H1 (cell line): ENCODE measurements around the gene SLC39A9.

Experiments used
- ASH2L ChIP-seq: fragments of 200-600, 300-600 bp; sonication (generic); IDR thresholded peaks from one replicate; pipeline ENCODE4 v1.7.1; 2017; ENCODE audit warnings: low read length
- CREB1 ChIP-seq: IDR thresholded peaks from 2 replicates; pipeline ENCODE4 v1.6.1; 2012; ENCODE audit warnings: inconsistent platforms
- EZH2 ChIP-seq: fragments of 200-600 bp; sonication (generic); IDR thresholded peaks from 2 replicates; pipeline ENCODE4 v1.7.1; 2012; ENCODE audit warnings: low read depth, mild to moderate bottlenecking, moderate library complexity, low read length, inconsistent platforms; ENCODE audit not compliant: severe bottlenecking
- FOSL1 ChIP-seq: IDR thresholded peaks from 2 replicates; pipeline ENCODE4 v1.6.1; 2011; ENCODE audit warnings: mild to moderate bottlenecking, low read depth, low read length, moderate library complexity; ENCODE audit not compliant: insufficient read depth
- JUN ChIP-seq: IDR thresholded peaks from 2 replicates; pipeline ENCODE4 v1.6.1; 2011; ENCODE audit warnings: low read depth, mild to moderate bottlenecking, improper control_type of control experiment, low read length
- KDM4A ChIP-seq: IDR thresholded peaks from one replicate; pipeline ENCODE4 v1.7.1; 2012; ENCODE audit warnings: low read depth, mild to moderate bottlenecking, moderate library complexity, low read length, inconsistent platforms; ENCODE audit not compliant: severe bottlenecking
- NRF1 ChIP-seq: IDR thresholded peaks from 2 replicates; pipeline ENCODE4 v1.6.1; 2011; ENCODE audit warnings: mild to moderate bottlenecking, low read depth, low read length, improper control_type of control experiment
- PHF8 ChIP-seq: fragments of 200-600 bp; sonication (generic); conservative IDR thresholded peaks from 2 replicates; pipeline ENCODE4 v1.7.1; 2012; ENCODE audit warnings: low read depth, mild to moderate bottlenecking, inconsistent platforms, low read length, moderate library complexity
- POLR2A ChIP-seq, 2 experiments: IDR thresholded peaks; 1 replicate in 1 of 2; 2 replicates in 1 of 2; pipeline ENCODE4 v1.6.1; 2011; ENCODE audit warnings: low read depth in 2 of 2, low read length in 2 of 2, mild to moderate bottlenecking in 2 of 2; ENCODE audit errors: control extremely low read depth in 1 of 2
- POLR2AphosphoS5 ChIP-seq: IDR thresholded peaks from 2 replicates; pipeline ENCODE4 v1.6.1; 2011; ENCODE audit warnings: low read depth, low read length
- SIN3A ChIP-seq, 2 experiments: IDR thresholded peaks in 1 of 2; conservative IDR thresholded peaks in 1 of 2; 2 replicates each; pipeline ENCODE4 v1.6.1; 2011 to 2012; ENCODE audit warnings: low read length in 2 of 2, improper control_type of control experiment in 1 of 2, low read depth in 1 of 2, mild to moderate bottlenecking in 1 of 2
- TAF1 ChIP-seq: IDR thresholded peaks from 2 replicates; pipeline ENCODE4 v1.6.1; 2011; ENCODE audit warnings: mild to moderate bottlenecking, low read depth, low read length
- TF ChIP-seq, protein P1 (sequence below), 3 experiments: IDR thresholded peaks; 1 replicate in 2 of 3; 2 replicates in 1 of 3; pipeline versions ENCODE4 v1.5.1 to v1.6.1; 2011; ENCODE audit warnings: low read length in 3 of 3, mild to moderate bottlenecking in 3 of 3, inconsistent platforms in 2 of 3, low read depth in 1 of 3, moderate library complexity in 1 of 3; ENCODE audit not compliant: insufficient read depth in 1 of 3; ENCODE audit errors: control extremely low read depth in 1 of 3

DNA sequence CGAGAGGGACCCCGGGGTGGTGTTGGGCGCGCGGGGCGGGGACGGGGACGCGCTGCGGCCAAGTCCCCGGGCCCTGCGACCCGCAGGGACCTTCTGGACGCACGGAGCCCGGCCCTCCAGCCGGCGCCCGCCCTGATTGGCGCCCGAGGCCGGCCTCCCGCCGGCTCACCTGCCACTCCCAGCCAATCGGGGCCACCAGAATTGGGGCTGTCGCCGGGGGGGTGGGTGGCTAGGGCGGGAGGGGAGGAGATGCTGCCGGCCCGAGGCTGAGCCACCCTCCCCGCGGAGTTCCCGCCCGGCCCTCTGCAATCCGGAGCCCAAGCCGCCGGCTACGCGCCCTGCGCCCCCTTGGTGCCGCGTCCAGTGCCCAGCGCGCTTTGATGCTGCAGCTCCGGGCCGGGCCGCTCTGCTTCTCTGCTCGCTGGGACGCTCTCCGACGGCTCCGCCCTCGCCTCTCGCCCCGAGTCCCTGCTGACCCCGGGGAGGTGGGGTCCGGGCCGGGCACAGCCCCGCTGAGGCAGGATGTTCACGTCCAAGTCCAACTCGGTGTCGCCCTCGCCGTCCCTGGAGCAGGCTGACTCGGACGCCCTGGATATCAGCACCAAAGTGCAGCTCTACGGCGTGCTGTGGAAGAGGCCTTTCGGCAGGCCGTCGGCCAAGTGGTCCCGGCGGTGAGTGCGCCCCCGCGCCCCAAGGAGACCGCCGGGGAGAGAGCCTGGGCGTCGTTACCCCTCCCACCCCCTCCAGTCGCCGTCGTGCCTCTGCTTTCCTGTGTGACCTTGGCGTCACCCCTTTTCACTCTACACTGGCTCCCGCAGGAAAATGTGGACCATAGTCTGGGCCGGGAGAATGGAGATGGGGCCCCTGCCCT is 86.2 kb downstream of the SLC39A9 start, which contains the start of gene PLEKHD1:
- TF ChIP-seq KDM4A (peak; percentile 88), JUN (no peak), FOSL1 (no peak), EZH2 (no peak), POLR2A (IDR thresholded peaks at IDR 0.05; ENCODE audit: control extremely low read depth in 1 of 2, low read depth in 2 of 2, low read length in 2 of 2) (no peak), SIN3A (conservative IDR thresholded peaks at IDR 0.05 in 1 of 2, IDR thresholded peaks at IDR 0.05 in 1 of 2; ENCODE audit: low read depth in 1 of 2, low read length in 2 of 2) (no peak), TAF1 (no peak), POLR2AphosphoS5 (no peak), PHF8 (no peak), ASH2L (peak; percentile 37), NRF1 (no peak), CREB1 (no peak)
- TF ChIP-seq, protein P1, sequence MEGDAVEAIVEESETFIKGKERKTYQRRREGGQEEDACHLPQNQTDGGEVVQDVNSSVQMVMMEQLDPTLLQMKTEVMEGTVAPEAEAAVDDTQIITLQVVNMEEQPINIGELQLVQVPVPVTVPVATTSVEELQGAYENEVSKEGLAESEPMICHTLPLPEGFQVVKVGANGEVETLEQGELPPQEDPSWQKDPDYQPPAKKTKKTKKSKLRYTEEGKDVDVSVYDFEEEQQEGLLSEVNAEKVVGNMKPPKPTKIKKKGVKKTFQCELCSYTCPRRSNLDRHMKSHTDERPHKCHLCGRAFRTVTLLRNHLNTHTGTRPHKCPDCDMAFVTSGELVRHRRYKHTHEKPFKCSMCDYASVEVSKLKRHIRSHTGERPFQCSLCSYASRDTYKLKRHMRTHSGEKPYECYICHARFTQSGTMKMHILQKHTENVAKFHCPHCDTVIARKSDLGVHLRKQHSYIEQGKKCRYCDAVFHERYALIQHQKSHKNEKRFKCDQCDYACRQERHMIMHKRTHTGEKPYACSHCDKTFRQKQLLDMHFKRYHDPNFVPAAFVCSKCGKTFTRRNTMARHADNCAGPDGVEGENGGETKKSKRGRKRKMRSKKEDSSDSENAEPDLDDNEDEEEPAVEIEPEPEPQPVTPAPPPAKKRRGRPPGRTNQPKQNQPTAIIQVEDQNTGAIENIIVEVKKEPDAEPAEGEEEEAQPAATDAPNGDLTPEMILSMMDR (IDR thresholded peaks at IDR 0.05; ENCODE audit: control extremely low read depth in 1 of 3, insufficient read depth in 1 of 3, low read depth in 1 of 3, low read length in 3 of 3), result no peak
